ENCODE results near the gene SMG6. TPM values are rescaled to one million over a fixed set of nuclear protein-coding genes. Genes with fewer than 3 reads are reported as not detected.

SMG6 gene
- total and polyA plus RNA-seq, 2 of the 4 experiments (the other 2 are of a cell fraction), result 16.3 to 30.3 TPM

DNA sequence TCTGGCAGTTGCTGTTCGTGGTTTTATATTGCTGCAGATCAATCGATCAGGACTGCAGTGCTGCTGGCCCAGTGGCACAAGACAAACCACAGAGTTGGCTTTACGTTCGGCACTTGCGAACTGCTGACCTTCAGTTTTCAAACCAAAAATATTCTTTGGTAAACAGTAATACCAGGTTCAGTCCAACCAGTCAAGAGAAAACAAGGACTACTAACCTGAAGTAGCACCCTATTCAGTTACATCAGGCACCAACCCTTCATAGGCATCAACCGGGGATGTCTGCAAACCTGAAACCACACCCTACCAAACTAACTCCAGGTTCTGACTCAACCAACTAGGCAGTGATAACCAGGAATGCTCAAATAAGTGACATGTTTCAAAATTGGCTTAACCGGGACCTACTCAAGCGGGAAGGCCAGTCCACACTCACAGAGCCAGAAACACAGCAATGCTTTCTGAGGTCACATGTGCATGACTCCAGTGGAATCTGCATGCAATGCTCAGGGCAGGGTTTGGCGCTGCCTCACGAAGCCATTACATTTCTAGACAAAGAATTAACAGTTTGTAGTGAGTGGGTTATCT, 91.1 kb downstream of the SMG6 start:
- peak overlapping the region; percentile 76 for H2AK5ac ChIP-seq (ENCODE audit: low read depth, low read length)
- H3K9me1 ChIP-seq (ENCODE audit: insufficient read depth, low read length), result peaks cover 15% of the 10 kb centered on the region
- H4K8ac ChIP-seq (ENCODE audit: low read depth in 2 of 2, low read length in 2 of 2), result peak overlapping the region; percentile 47 to 97; a peak in 3 of 4 replicates
- no peaks in the 10 kb centered on the region for H3K9me3 ChIP-seq (ENCODE audit: control insufficient read depth, insufficient read depth, low read length)
- ChIA-PET POLR2A (ENCODE audit: unreplicated experiment) (interaction anchor here (0.6 kb wide), 1 partner anchor 33 kb away, joined by 3 read pairs; no protein-coding TSS in a partner anchor), CTCF (interaction anchor here (0.6 kb wide), 1 partner anchor 24 kb away, joined by 3 read pairs; no protein-coding TSS in a partner anchor)
- H4K5ac ChIP-seq (ENCODE audit: low read depth, low read length), result peak overlapping the region; percentile 77
- peak; percentile 9; the same call in 1 of the 2 replicates for ATAC-seq (ENCODE audit: low read depth)
- H3K27me3 ChIP-seq (ENCODE audit: control insufficient read depth, insufficient read depth, low read length), result no peaks in the 10 kb centered on the region
- H3K27ac ChIP-seq (ENCODE audit: insufficient read depth, low read length), result peak overlapping the region; percentile 95
- intact Hi-C loops (cut with micrococcal nuclease), result loop anchor here (2.0 kb wide), 2 partner anchors 20 to 32 kb away; no protein-coding TSS in a partner anchor
- peak overlapping the region; percentile 36 for H3K18ac ChIP-seq (ENCODE audit: low read depth, low read length)
- peak overlapping the region; percentile 85 for H2BK120ac ChIP-seq (ENCODE audit: low read depth, low read length)
- peak overlapping the region; percentile 86 for H3K23ac ChIP-seq (ENCODE audit: low read depth, low read length)
- peaks cover 34 to 63% of the 10 kb centered on the region in 2 experiments for H3K79me1 ChIP-seq (ENCODE audit: low read depth in 1 of 2, low read length in 2 of 2)
- H3K4ac ChIP-seq (ENCODE audit: low read depth, low read length), result peak overlapping the region; percentile 100
- in situ Hi-C loops (cut with MboI; ENCODE audit: low sequenced_read_pairs), result no loop called here
- WGBS, 2 experiments (ENCODE audit: extremely low coverage in 2 of 2, insufficient read length in 1 of 2), result 55% methylated on average over 3 of the region's 10 CpGs; no CpG with 5 or more reads in 1 of the 2 experiments
- TF ChIP-seq NFE2L2 (IDR thresholded peaks at IDR 0.05; ENCODE audit: low read depth, low read length), result peak; percentile 20; the same call in 1 of the 2 replicates
- TF ChIP-seq MXI1 (IDR thresholded peaks at IDR 0.05; ENCODE audit: borderline replicate concordance, low read depth, low read length), result no peak
- TF ChIP-seq, protein P1, sequence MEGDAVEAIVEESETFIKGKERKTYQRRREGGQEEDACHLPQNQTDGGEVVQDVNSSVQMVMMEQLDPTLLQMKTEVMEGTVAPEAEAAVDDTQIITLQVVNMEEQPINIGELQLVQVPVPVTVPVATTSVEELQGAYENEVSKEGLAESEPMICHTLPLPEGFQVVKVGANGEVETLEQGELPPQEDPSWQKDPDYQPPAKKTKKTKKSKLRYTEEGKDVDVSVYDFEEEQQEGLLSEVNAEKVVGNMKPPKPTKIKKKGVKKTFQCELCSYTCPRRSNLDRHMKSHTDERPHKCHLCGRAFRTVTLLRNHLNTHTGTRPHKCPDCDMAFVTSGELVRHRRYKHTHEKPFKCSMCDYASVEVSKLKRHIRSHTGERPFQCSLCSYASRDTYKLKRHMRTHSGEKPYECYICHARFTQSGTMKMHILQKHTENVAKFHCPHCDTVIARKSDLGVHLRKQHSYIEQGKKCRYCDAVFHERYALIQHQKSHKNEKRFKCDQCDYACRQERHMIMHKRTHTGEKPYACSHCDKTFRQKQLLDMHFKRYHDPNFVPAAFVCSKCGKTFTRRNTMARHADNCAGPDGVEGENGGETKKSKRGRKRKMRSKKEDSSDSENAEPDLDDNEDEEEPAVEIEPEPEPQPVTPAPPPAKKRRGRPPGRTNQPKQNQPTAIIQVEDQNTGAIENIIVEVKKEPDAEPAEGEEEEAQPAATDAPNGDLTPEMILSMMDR (conservative IDR thresholded peaks at IDR 0.05; ENCODE audit: low read depth, low read length), result no peak
- no peak for TF ChIP-seq CHD1 (IDR thresholded peaks at IDR 0.05; ENCODE audit: low read depth, low read length)
- peak; percentile 41; the same call in 1 of the 2 replicates for TF ChIP-seq BHLHE40 (IDR thresholded peaks at IDR 0.05; ENCODE audit: low read depth, low read length)
- TF ChIP-seq, protein P2, sequence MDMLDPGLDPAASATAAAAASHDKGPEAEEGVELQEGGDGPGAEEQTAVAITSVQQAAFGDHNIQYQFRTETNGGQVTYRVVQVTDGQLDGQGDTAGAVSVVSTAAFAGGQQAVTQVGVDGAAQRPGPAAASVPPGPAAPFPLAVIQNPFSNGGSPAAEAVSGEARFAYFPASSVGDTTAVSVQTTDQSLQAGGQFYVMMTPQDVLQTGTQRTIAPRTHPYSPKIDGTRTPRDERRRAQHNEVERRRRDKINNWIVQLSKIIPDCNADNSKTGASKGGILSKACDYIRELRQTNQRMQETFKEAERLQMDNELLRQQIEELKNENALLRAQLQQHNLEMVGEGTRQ (IDR thresholded peaks at IDR 0.05; ENCODE audit: low read depth, low read length), result peak; percentile 74
- H2BK20ac ChIP-seq (ENCODE audit: low read depth, low read length), result peak overlapping the region; percentile 81
- no TSS peak for BruUV-seq (replicated peaks)
- DNase-seq, result peak; percentile 79
- peak overlapping the region; percentile 97; the same call in 1 of the 2 replicates for H3K56ac ChIP-seq (ENCODE audit: extremely low read depth, insufficient read depth, low read length)
- H3K14ac ChIP-seq (replicated peaks; ENCODE audit: low read depth, low read length), result peak overlapping the region; percentile 89
- H2BK15ac ChIP-seq (ENCODE audit: low read depth, low read length), result peak overlapping the region; percentile 49; the same call in 2 of the 3 replicates
- peaks cover 4% of the 10 kb centered on the region for H3K36me3 ChIP-seq (ENCODE audit: control insufficient read depth, insufficient read depth, low read length)
- H2AK9ac ChIP-seq (replicated peaks; ENCODE audit: low read depth, low read length, poor library complexity), result peak overlapping the region; percentile 1
- H3K4me2 ChIP-seq (ENCODE audit: low read depth, low read length), result peak overlapping the region; percentile 91
- H4K20me1 ChIP-seq (ENCODE audit: insufficient read depth, low read length), result no peaks in the 10 kb centered on the region
- H2BK5ac ChIP-seq (ENCODE audit: low read depth, low read length, poor library complexity, severe bottlenecking), result peak overlapping the region; percentile 95
- peak overlapping the region; percentile 17 for H2AFZ ChIP-seq (replicated peaks; ENCODE audit: low read length, poor library complexity)
- dilution Hi-C loops (cut with HindIII; ENCODE audit: low sequenced_read_pairs, unreplicated experiment), result no loop called here
- H3K4me1 ChIP-seq (ENCODE audit: control insufficient read depth, insufficient read depth, low read length), result peaks cover 22% of the 10 kb centered on the region
- H3K4me3 ChIP-seq (ENCODE audit: insufficient read depth, low read depth, low read length), result no peak overlapping the region
- H3K9ac ChIP-seq (ENCODE audit: low read depth, low read length), result peak overlapping the region; percentile 91
- H4K91ac ChIP-seq (ENCODE audit: insufficient read depth, low read depth, low read length), result peak overlapping the region; percentile 95
